HepG2 (cell line): ENCODE measurements around the gene DDIT4. TPM values are rescaled to one million over a fixed set of nuclear protein-coding genes. Genes with fewer than 3 reads are reported as not detected.

Experiments
- ATAC-seq: fragments of 200-7000 bp; cut with Tn5 transposase; 3 replicates; pipeline ENCODE4 v1.9.1; 2020; ENCODE audit warnings: mild to moderate bottlenecking, moderate library complexity
- BruUV-seq: library from RNA; stranded (reverse); fragments of 400-500 nt; replicated peaks from 2 replicates; lab custom pipeline; 2021; lab: Mats Ljungman, UMichigan
- CTCF ChIA-PET: fragments of 300-600 bp; formaldehyde crosslinking; extraction: SDS; loops from one replicate; lab custom pipeline; 2021; ENCODE audit warnings: low total read pairs, inconsistent platforms, low intra/inter-chr PET ratio; lab: Yijun Ruan, JAX
- POLR2A ChIA-PET: fragments of 350-600 bp; sonication (Branson Sonifier 250); formaldehyde crosslinking; loops from one replicate; lab custom pipeline; 2020; ENCODE audit warnings: antibody characterized with exemption, inconsistent platforms; lab: Yijun Ruan, JAX
- DNase-seq: peaks from one replicate; pipeline ENCODE4 v3.0.0-alpha.2; 2015; ENCODE audit warnings: low spot score
- FAIRE-seq: peaks from 3 replicates; lab custom pipeline; 2011; peaks lifted over from hg19 to GRCh38; lab: Jason Lieb, UNC
- H2AFZ ChIP-seq: one replicate; pipeline ENCODE4 v1.6.1; 2011; ENCODE audit warnings: low read length, inconsistent platforms
- H3K27ac ChIP-seq: fragments of 300-600 bp; 3 replicates; pipeline ENCODE4 v1.8.0; 2011; ENCODE audit warnings: mixed run types, mild to moderate bottlenecking, mixed read lengths, low read length, inconsistent platforms; ENCODE audit not compliant: insufficient read depth; ENCODE audit errors: extremely low read length
- H3K27me3 ChIP-seq, 2 experiments: fragments of 200-600 bp in 1 of 2; 2 replicates in 1 of 2; 3 replicates in 1 of 2; pipeline versions ENCODE4 v1.6.0 to v1.8.0; 2011; ENCODE audit warnings: low read length in 2 of 2, mild to moderate bottlenecking in 2 of 2, moderate library complexity in 2 of 2, inconsistent platforms in 1 of 2; ENCODE audit not compliant: insufficient read depth in 2 of 2, control insufficient read depth in 1 of 2
- H3K36me3 ChIP-seq, 2 experiments: fragments of 200-600 bp in 1 of 2; replicated peaks in 1 of 2; 2 replicates in 1 of 2; 3 replicates in 1 of 2; pipeline versions ENCODE4 v1.5.1 to v1.8.0; 2011; ENCODE audit warnings: low read length in 2 of 2, inconsistent platforms in 1 of 2; ENCODE audit not compliant: insufficient read depth in 2 of 2, control insufficient read depth in 1 of 2
- H3K4me1 ChIP-seq: 2 replicates; pipeline ENCODE4 v1.5.1; 2012; ENCODE audit warnings: low read length, inconsistent platforms; ENCODE audit not compliant: insufficient read depth
- H3K4me2 ChIP-seq: 2 replicates; pipeline ENCODE4 v1.6.0; 2011; ENCODE audit warnings: low read depth, low read length, inconsistent platforms
- H3K4me3 ChIP-seq, 3 experiments: fragments of 200-600 bp in 1 of 3; sonication (generic), shearing (Covaris generic) in 1 of 3; replicated peaks in 1 of 3; 2 replicates each; pipeline ENCODE4 v1.5.1; 2011 to 2016; ENCODE audit warnings: low read length in 3 of 3, inconsistent platforms in 2 of 3, low read depth in 2 of 3, mild to moderate bottlenecking in 2 of 3, control low read depth in 1 of 3, mixed read lengths in 1 of 3; ENCODE audit not compliant: insufficient read depth in 1 of 3
- H3K79me2 ChIP-seq: one replicate; pipeline ENCODE4 v1.6.1; 2011; ENCODE audit warnings: low read length, inconsistent platforms; ENCODE audit not compliant: insufficient read depth
- H3K9ac ChIP-seq: 2 replicates; pipeline ENCODE4 v1.6.0; 2011; ENCODE audit warnings: mild to moderate bottlenecking, low read depth, low read length, inconsistent platforms; ENCODE audit not compliant: insufficient read depth
- H3K9me3 ChIP-seq: 2 replicates; pipeline ENCODE4 v1.5.1; 2012; ENCODE audit warnings: mild to moderate bottlenecking, low read length
- H4K20me1 ChIP-seq: 2 replicates; pipeline ENCODE4 v1.6.0; 2011; ENCODE audit warnings: inconsistent platforms, mild to moderate bottlenecking, low read length, moderate library complexity; ENCODE audit not compliant: insufficient read depth
- ATF7 ChIP-seq, 2 experiments: fragments of 450-650 bp in 1 of 2; sonication (generic) in 1 of 2; formaldehyde crosslinking in 1 of 2; IDR thresholded peaks; 2 replicates each; pipeline versions ENCODE4 v1.4.0 to v1.6.1; 2016 to 2020; ENCODE audit warnings: antibody characterized with exemption in 1 of 2, mild to moderate bottlenecking in 1 of 2, missing genetic modification reagents in 1 of 2
- DRAP1 ChIP-seq: IDR thresholded peaks from 2 replicates; pipeline ENCODE4 v1.6.1; 2016; ENCODE audit warnings: missing genetic modification reagents, missing compliant biosample characterization
- MBD4 ChIP-seq: IDR thresholded peaks from 2 replicates; pipeline ENCODE4 v1.6.1; 2012; ENCODE audit warnings: low read length, inconsistent platforms, borderline replicate concordance
- MIXL1 ChIP-seq: IDR thresholded peaks from 2 replicates; pipeline ENCODE4 v1.6.1; 2016
- PATZ1 ChIP-seq: sonication (generic); formaldehyde crosslinking; IDR thresholded peaks from 2 replicates; pipeline ENCODE4 v1.4.0; 2020; ENCODE audit warnings: missing genetic modification reagents
- SAFB2 ChIP-seq: sonication (generic); formaldehyde crosslinking; IDR thresholded peaks from 2 replicates; pipeline ENCODE4 v1.5.1; 2020; ENCODE audit warnings: missing genetic modification reagents, low read depth, mild to moderate bottlenecking, borderline replicate concordance
- TCF7 ChIP-seq: sonication (generic); IDR thresholded peaks from 2 replicates; pipeline ENCODE4 v1.6.1; 2016; ENCODE audit warnings: antibody characterized with exemption, low read depth
- ZFP91 ChIP-seq: sonication (generic); formaldehyde crosslinking; IDR thresholded peaks from 2 replicates; pipeline ENCODE4 v1.9.0; 2022; ENCODE audit warnings: missing genetic modification reagents, mild to moderate bottlenecking, borderline replicate concordance
- ZNF281 ChIP-seq: sonication (generic); formaldehyde crosslinking; IDR thresholded peaks from 2 replicates; pipeline ENCODE4 v1.4.0; 2020; ENCODE audit warnings: missing genetic modification reagents, borderline replicate concordance
- ZNF383 ChIP-seq: sonication (generic); formaldehyde crosslinking; IDR thresholded peaks from 2 replicates; pipeline ENCODE4 v1.4.0; 2020; ENCODE audit warnings: missing genetic modification reagents, mild to moderate bottlenecking, borderline replicate concordance
- ZNF550 ChIP-seq: sonication (generic); formaldehyde crosslinking; IDR thresholded peaks from 2 replicates; pipeline ENCODE4 v1.4.0; 2020; ENCODE audit warnings: mild to moderate bottlenecking, missing genetic modification reagents, borderline replicate concordance
- ZNF629 ChIP-seq: sonication (generic); formaldehyde crosslinking; conservative IDR thresholded peaks from 2 replicates; pipeline ENCODE4 v1.5.0; 2020; ENCODE audit warnings: missing genetic modification reagents
- ZSCAN5A ChIP-seq: sonication (generic); formaldehyde crosslinking; IDR thresholded peaks from 2 replicates; pipeline ENCODE4 v1.8.0; 2022; ENCODE audit warnings: mild to moderate bottlenecking, missing genetic modification reagents, borderline replicate concordance
- WGBS: methylation state at CpG from one replicate; pipeline ENCODE4 v1.1.6; 2017; ENCODE audit warnings: low lambda C conversion rate; 5-methylcytosine and 5-hydroxymethylcytosine counted together
- in situ Hi-C: cut with HindIII; loops from 2 replicates; pipeline ENCODE4 v1.10.0; 2017; ENCODE audit warnings: low pct_unique_long_range_greater_than_20kb; ENCODE audit not compliant: extremely low pct_ligation_motif_present
- intact Hi-C: fragments of 100-400 bp; cut with micrococcal nuclease; formaldehyde crosslinking; loops from one replicate; pipeline ENCODE4 v1.10.0; 2022; ENCODE audit not compliant: unreplicated experiment
- polyA plus RNA-seq, 8 experiments: library from polyadenylated mRNA; depleted of rRNA in 3 of 8; stranded (reverse) in 7 of 8; unstranded in 1 of 8; fragments of >200 nt; fragmentation: Illumina TruSeq in 4 of 8; extraction: Trizol in 4 of 8; gene quantifications; 2 replicates each; pipeline versions ENCODE4 v1.2.1 to v1.2.3, GENCODE V29; 2011 to 2016; ENCODE audit warnings: low read depth in 4 of 8, missing spikeins in 1 of 8, mixed read lengths in 1 of 8; ENCODE audit not compliant: insufficient read depth in 1 of 8
- total RNA-seq, 5 experiments: library from RNA; depleted of rRNA; stranded (reverse); fragments of >200 nt; fragmentation: Illumina TruSeq; extraction: Trizol; gene quantifications; 2 replicates each; pipeline ENCODE4 v1.2.3, GENCODE V29; 2016; ENCODE audit warnings: low read depth in 1 of 5

The DDIT4 gene
- total and polyA plus RNA-seq, 2 of the 13 experiments (the other 11 are each of a cell fraction or from before 2014, with no cell fraction given): 35.6 to 40.7 TPM

GRCh38 chr10:72298592-72299519, 25.1 kb downstream of the DDIT4 start:
- 68% methylated on average over 10 of the region's 16 CpGs for WGBS
- H3K27me3 ChIP-seq: no peaks in the 10 kb centered on the region
- ChIA-PET POLR2A (no interaction called here), CTCF (no interaction called here)
- ATAC-seq: peak; percentile 23; the same call in 2 of the 3 replicates
- no peak overlapping the region for H3K4me2 ChIP-seq
- no peak overlapping the region for H2AFZ ChIP-seq
- no peaks in the 10 kb centered on the region for H4K20me1 ChIP-seq
- no peak for DNase-seq
- H3K9me3 ChIP-seq: no peaks in the 10 kb centered on the region
- H3K4me1 ChIP-seq: peaks cover 45% of the 10 kb centered on the region
- no peaks in the 10 kb centered on the region for H3K36me3 ChIP-seq
- no peaks in the 10 kb centered on the region for H3K79me2 ChIP-seq
- no peak overlapping the region for H3K27ac ChIP-seq
- intact Hi-C loops: no loop called here
- in situ Hi-C loops: no loop called here
- FAIRE-seq: no peak
- BruUV-seq: no TSS peak
- H3K9ac ChIP-seq: no peak overlapping the region
- no peak overlapping the region for H3K4me3 ChIP-seq
- TF ChIP-seq ZSCAN5A (CRISPR knock-in tag): no peak
- TF ChIP-seq ZNF281 (CRISPR knock-in tag): no peak
- no peak for TF ChIP-seq MBD4
- TF ChIP-seq ZNF383 (CRISPR knock-in tag): no peak
- no peak for TF ChIP-seq ZNF550
- TF ChIP-seq ATF7 (IDR thresholded peaks at IDR 0.05): no peak
- TF ChIP-seq ATF7 (CRISPR knock-in tag; IDR thresholded peaks at IDR 0.05): no peak
- TF ChIP-seq PATZ1: no peak
- TF ChIP-seq SAFB2: no peak
- no peak for TF ChIP-seq DRAP1 (CRISPR knock-in tag)
- no peak for TF ChIP-seq TCF7
- TF ChIP-seq MIXL1: no peak
- peak; percentile 32; the same call in 1 of the 2 replicates for TF ChIP-seq ZFP91 (CRISPR knock-in tag)
- peak; percentile 75 for TF ChIP-seq ZNF629 (CRISPR knock-in tag)
